T-helper 2 cell treated with Interferon-gamma antibody and Interleukin-4, amounts not matched to agents 5 μg/mL and 100 μg/mL, for 36 hours (primary cell): Measurements from ENCODE around the gene PLPP3.

Source experiments
- DNase-seq: peaks from one replicate; pipeline ENCODE4 v3.0.0; 2021; ENCODE audit warnings: low spot score
- H3K27ac Mint-ChIP-seq: one replicate; pipeline ENCODE4 v1.8.0; 2021; ENCODE audit warnings: mild to moderate bottlenecking, mixed read lengths
- H3K27me3 Mint-ChIP-seq: one replicate; pipeline ENCODE4 v1.8.0; 2021; ENCODE audit warnings: low read depth, mixed read lengths
- H3K36me3 Mint-ChIP-seq: one replicate; pipeline ENCODE4 v1.8.0; 2021; ENCODE audit warnings: low read depth, mixed read lengths
- H3K4me1 Mint-ChIP-seq: one replicate; pipeline ENCODE4 v1.8.0; 2021; ENCODE audit warnings: low read depth, mixed read lengths
- H3K4me3 Mint-ChIP-seq: one replicate; pipeline ENCODE4 v1.8.0; 2022; ENCODE audit warnings: mild to moderate bottlenecking, moderate library complexity, mixed read lengths
- H3K9me3 Mint-ChIP-seq: one replicate; pipeline ENCODE4 v1.8.0; 2021; ENCODE audit warnings: mixed read lengths

Gene PLPP3

GRCh38 chr1:56453016-56453415 lies 126.3 kb downstream of the PLPP3 start:
- no peak for DNase-seq
- H3K4me3 Mint-ChIP-seq = no peak overlapping the region
- H3K27ac Mint-ChIP-seq = no peak overlapping the region
- no peaks in the 10 kb centered on the region for H3K4me1 Mint-ChIP-seq
- no peaks in the 10 kb centered on the region for H3K36me3 Mint-ChIP-seq
- no peaks in the 10 kb centered on the region for H3K9me3 Mint-ChIP-seq
- H3K27me3 Mint-ChIP-seq = no peaks in the 10 kb centered on the region

- H3K27ac Mint-ChIP-seq = no peak overlapping the region
- no peaks in the 10 kb centered on the region for H3K4me1 Mint-ChIP-seq
- no peaks in the 10 kb centered on the region for H3K36me3 Mint-ChIP-seq
- no peak for DNase-seq
- H3K4me3 Mint-ChIP-seq = no peak overlapping the region
- H3K9me3 Mint-ChIP-seq = no peaks in the 10 kb centered on the region
- H3K27me3 Mint-ChIP-seq = no peaks in the 10 kb centered on the region
Observed at GRCh38 chr1:56452027-56453011, 127.0 kb downstream of the PLPP3 start.

- H3K4me1 Mint-ChIP-seq = no peaks in the 10 kb centered on the region
- no peaks in the 10 kb centered on the region for H3K9me3 Mint-ChIP-seq
- H3K27ac Mint-ChIP-seq = no peak overlapping the region
- H3K4me3 Mint-ChIP-seq = no peak overlapping the region
- no peaks in the 10 kb centered on the region for H3K36me3 Mint-ChIP-seq
- no peaks in the 10 kb centered on the region for H3K27me3 Mint-ChIP-seq
- no peak for DNase-seq
Observed at GRCh38 chr1:56451491-56451890, 127.9 kb downstream of the PLPP3 start.

- Mint-ChIP-seq H3K4me1 (no peaks in the 10 kb centered on the region), H3K27ac (no peak overlapping the region), H3K4me3 (no peak overlapping the region), H3K27me3 (no peaks in the 10 kb centered on the region), H3K9me3 (no peaks in the 10 kb centered on the region), H3K36me3 (no peaks in the 10 kb centered on the region)
- DNase-seq = no peak
Observed at GRCh38 chr1:56450004-56450666, 129.2 kb downstream of the PLPP3 start.

GRCh38 chr1:56448529-56449300 lies 130.6 kb downstream of the PLPP3 start:
- Mint-ChIP-seq H3K9me3 (no peaks in the 10 kb centered on the region), H3K4me3 (no peak overlapping the region), H3K27me3 (no peaks in the 10 kb centered on the region), H3K36me3 (no peaks in the 10 kb centered on the region), H3K27ac (no peak overlapping the region), H3K4me1 (no peaks in the 10 kb centered on the region)
- no peak for DNase-seq

GRCh38 chr1:56447823-56448222 lies 131.5 kb downstream of the PLPP3 start:
- H3K27me3 Mint-ChIP-seq = no peaks in the 10 kb centered on the region
- DNase-seq = no peak
- H3K27ac Mint-ChIP-seq = no peak overlapping the region
- H3K4me3 Mint-ChIP-seq = no peak overlapping the region
- no peaks in the 10 kb centered on the region for H3K36me3 Mint-ChIP-seq
- no peaks in the 10 kb centered on the region for H3K4me1 Mint-ChIP-seq
- H3K9me3 Mint-ChIP-seq = no peaks in the 10 kb centered on the region

- H3K9me3 Mint-ChIP-seq = no peaks in the 10 kb centered on the region
- H3K36me3 Mint-ChIP-seq = no peaks in the 10 kb centered on the region
- no peak overlapping the region for H3K4me3 Mint-ChIP-seq
- H3K27me3 Mint-ChIP-seq = no peaks in the 10 kb centered on the region
- no peaks in the 10 kb centered on the region for H3K4me1 Mint-ChIP-seq
- H3K27ac Mint-ChIP-seq = no peak overlapping the region
- DNase-seq = no peak
Observed at GRCh38 chr1:56446531-56447098, 132.7 kb downstream of the PLPP3 start.

GRCh38 chr1:56444960-56445646 lies 134.3 kb downstream of the PLPP3 start:
- no peak overlapping the region for H3K4me3 Mint-ChIP-seq
- no peak overlapping the region for H3K27ac Mint-ChIP-seq
- H3K27me3 Mint-ChIP-seq = no peaks in the 10 kb centered on the region
- no peaks in the 10 kb centered on the region for H3K36me3 Mint-ChIP-seq
- H3K9me3 Mint-ChIP-seq = no peaks in the 10 kb centered on the region
- no peaks in the 10 kb centered on the region for H3K4me1 Mint-ChIP-seq
- DNase-seq = no peak
